ENCODE results near the gene RAD51B. TPM values are rescaled to one million over a fixed set of nuclear protein-coding genes. Genes with fewer than 3 reads are reported as not detected.

RAD51B gene
- total RNA-seq, 1 experiment from 2014 or later: 23.3 TPM

DNA sequence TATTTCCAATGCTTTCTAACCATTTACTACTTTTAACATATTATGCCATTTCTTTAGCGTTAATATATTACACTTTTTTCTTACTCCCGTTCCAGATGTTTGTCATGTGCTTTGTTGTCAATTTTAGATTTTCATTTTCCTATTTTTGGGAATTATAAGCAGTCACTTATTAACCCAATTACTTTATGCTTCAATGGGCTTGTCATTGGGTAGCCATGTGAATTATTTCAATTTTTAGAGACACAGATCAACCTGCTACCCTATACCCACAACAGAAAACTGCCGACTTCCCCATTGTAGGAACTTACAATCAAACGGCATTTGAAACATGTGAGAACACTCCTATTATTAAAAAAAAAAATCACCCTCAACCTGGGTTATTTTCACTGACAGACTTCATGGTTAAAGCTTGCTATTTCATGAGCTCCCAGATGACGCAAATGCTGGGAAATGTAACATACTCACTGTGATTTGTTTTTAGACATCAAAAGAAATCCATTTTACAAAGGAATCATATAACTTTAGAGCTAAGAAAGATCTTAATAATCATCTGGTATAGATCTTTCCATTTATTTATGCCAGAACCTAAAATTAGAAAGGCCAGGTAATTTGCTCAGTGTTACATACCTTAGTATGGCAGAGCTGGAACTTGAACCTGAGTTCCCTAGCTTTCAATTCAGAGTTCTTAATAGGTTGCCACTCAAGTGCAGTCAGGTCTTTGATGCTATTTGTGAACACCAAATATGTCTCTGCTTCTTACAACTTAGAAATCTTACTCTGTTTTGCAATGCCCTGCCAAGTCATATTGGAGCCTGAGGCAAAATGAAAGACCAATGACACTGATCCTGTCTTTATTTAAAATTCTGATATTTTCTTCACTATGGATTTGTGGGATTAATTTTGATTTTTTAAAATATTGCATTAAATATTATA, 340.4 kb downstream of the RAD51B start:
- ChIA-PET POLR2A (ENCODE audit: low non-redundant PET) (no interaction called here), CTCF (no interaction called here)
- no peak for DNase-seq (ENCODE audit: low spot score)
- TF ChIP-seq, protein P1, sequence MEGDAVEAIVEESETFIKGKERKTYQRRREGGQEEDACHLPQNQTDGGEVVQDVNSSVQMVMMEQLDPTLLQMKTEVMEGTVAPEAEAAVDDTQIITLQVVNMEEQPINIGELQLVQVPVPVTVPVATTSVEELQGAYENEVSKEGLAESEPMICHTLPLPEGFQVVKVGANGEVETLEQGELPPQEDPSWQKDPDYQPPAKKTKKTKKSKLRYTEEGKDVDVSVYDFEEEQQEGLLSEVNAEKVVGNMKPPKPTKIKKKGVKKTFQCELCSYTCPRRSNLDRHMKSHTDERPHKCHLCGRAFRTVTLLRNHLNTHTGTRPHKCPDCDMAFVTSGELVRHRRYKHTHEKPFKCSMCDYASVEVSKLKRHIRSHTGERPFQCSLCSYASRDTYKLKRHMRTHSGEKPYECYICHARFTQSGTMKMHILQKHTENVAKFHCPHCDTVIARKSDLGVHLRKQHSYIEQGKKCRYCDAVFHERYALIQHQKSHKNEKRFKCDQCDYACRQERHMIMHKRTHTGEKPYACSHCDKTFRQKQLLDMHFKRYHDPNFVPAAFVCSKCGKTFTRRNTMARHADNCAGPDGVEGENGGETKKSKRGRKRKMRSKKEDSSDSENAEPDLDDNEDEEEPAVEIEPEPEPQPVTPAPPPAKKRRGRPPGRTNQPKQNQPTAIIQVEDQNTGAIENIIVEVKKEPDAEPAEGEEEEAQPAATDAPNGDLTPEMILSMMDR (conservative IDR thresholded peaks at IDR 0.05; ENCODE audit: low read depth, low read length): no peak
- no TSS peak for BruUV-seq (replicated peaks)
- Histone ChIP-seq H3K9me3 (ENCODE audit: low read depth, low read length, poor library complexity, severe bottlenecking) (no peaks in the 10 kb centered on the region), H3K36me3 (ENCODE audit: insufficient read depth, low read length, poor library complexity, severe bottlenecking) (no peaks in the 10 kb centered on the region), H3K27me3 (replicated peaks; ENCODE audit: insufficient read depth, low read depth, low read length, poor library complexity) (no peaks in the 10 kb centered on the region), H3K27ac (ENCODE audit: low read depth, low read length, poor library complexity, severe bottlenecking) (no peak overlapping the region), H3K4me1 (ENCODE audit: insufficient read depth, low read length, poor library complexity, severe bottlenecking) (peaks cover 29% of the 10 kb centered on the region), H3K4me3 (ENCODE audit: low read depth, low read length, poor library complexity, severe bottlenecking) (no peak overlapping the region)
- intact Hi-C loops (cut with micrococcal nuclease; ENCODE audit: unreplicated experiment): no loop called here

DNA sequence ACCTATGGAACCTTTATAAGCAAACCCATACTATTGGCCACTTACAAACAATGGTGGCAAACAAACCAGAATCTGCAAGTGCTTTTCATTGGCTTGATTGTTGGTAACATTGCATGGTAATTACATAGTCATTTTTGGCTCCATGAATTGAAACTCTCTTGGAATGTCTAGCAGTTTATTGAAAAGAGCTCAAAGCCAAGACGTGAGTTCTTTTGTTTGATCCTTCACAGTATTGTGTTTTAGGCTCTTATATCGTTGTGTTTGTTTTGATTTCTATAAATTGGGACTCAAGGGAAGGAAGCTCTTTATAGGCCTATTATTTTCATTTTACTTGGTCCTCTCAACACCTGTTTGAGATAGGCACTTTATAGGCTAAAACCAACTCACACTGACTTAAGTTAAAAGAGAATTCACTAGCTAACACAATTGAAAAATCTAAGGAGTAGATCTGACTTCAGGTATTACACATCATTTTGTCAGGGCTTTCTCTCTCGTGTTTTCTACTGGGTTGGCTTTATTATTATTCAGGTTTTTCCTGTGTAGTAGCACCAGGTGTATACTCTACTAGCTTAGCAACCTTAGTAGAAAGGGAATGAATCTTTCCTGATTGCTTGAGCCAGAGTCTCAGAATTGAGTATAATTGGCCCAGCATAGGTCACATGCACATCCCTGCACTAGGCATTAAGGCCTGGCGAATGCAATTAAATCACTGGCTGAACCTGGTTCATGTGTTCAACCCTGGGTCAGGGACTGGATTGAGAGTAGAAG, 341.4 kb downstream of the RAD51B start:
- intact Hi-C loops (cut with micrococcal nuclease; ENCODE audit: unreplicated experiment): no loop called here
- ChIA-PET POLR2A (ENCODE audit: low non-redundant PET) (no interaction called here), CTCF (no interaction called here)
- no peak overlapping the region for H3K27ac ChIP-seq (ENCODE audit: low read depth, low read length, poor library complexity, severe bottlenecking)
- BruUV-seq (replicated peaks): no TSS peak
- no peaks in the 10 kb centered on the region for H3K36me3 ChIP-seq (ENCODE audit: insufficient read depth, low read length, poor library complexity, severe bottlenecking)
- H3K9me3 ChIP-seq (ENCODE audit: low read depth, low read length, poor library complexity, severe bottlenecking): no peaks in the 10 kb centered on the region
- no peak for DNase-seq (ENCODE audit: low spot score)
- TF ChIP-seq EZH2 (IDR thresholded peaks at IDR 0.05; ENCODE audit: borderline replicate concordance, low read depth, low read length, poor library complexity, severe bottlenecking): no peak
- TF ChIP-seq, protein P1 (conservative IDR thresholded peaks at IDR 0.05; ENCODE audit: low read depth, low read length): no peak
- no peak overlapping the region for H3K4me3 ChIP-seq (ENCODE audit: low read depth, low read length, poor library complexity, severe bottlenecking)
- no peaks in the 10 kb centered on the region for H3K27me3 ChIP-seq (replicated peaks; ENCODE audit: insufficient read depth, low read depth, low read length, poor library complexity)
- peaks cover 24% of the 10 kb centered on the region for H3K4me1 ChIP-seq (ENCODE audit: insufficient read depth, low read length, poor library complexity, severe bottlenecking)

DNA sequence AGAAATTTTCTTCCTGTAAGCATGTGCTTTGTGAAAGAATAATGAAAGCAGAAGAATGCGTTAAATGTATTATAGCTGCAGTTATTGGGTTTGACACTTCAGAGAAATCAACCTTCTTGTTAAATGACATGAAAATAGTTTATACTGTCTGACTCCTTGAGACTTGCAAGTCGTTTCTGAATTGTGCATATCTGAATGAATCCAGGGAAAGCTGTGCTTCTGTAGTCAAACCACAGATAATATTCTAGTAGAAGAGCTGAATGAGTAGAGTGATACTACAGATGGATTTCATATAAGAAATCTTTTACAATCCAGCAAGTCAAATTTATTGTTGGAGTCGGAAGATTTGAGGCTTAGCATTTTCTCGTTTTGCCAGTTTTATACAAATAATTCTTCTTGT, 343.3 kb downstream of the RAD51B start:
- intact Hi-C loops (cut with micrococcal nuclease; ENCODE audit: unreplicated experiment): no loop called here
- ChIA-PET POLR2A (ENCODE audit: low non-redundant PET) (no interaction called here), CTCF (no interaction called here)
- no TSS peak for BruUV-seq (replicated peaks)
- no peaks in the 10 kb centered on the region for H3K27me3 ChIP-seq (replicated peaks; ENCODE audit: insufficient read depth, low read depth, low read length, poor library complexity)
- no peak overlapping the region for H3K4me3 ChIP-seq (ENCODE audit: low read depth, low read length, poor library complexity, severe bottlenecking)
- H3K36me3 ChIP-seq (ENCODE audit: insufficient read depth, low read length, poor library complexity, severe bottlenecking): no peaks in the 10 kb centered on the region
- H3K4me1 ChIP-seq (ENCODE audit: insufficient read depth, low read length, poor library complexity, severe bottlenecking): peaks cover 11% of the 10 kb centered on the region
- H3K27ac ChIP-seq (ENCODE audit: low read depth, low read length, poor library complexity, severe bottlenecking): no peak overlapping the region
- DNase-seq (ENCODE audit: low spot score): no peak
- no peaks in the 10 kb centered on the region for H3K9me3 ChIP-seq (ENCODE audit: low read depth, low read length, poor library complexity, severe bottlenecking)
- TF ChIP-seq, protein P1 (conservative IDR thresholded peaks at IDR 0.05; ENCODE audit: low read depth, low read length): no peak
- TF ChIP-seq EZH2 (IDR thresholded peaks at IDR 0.05; ENCODE audit: borderline replicate concordance, low read depth, low read length, poor library complexity, severe bottlenecking): no peak

All from A673 (cell line).